ENCODE results near the gene STYXL2. TPM values are rescaled to one million over a fixed set of nuclear protein-coding genes. Genes with fewer than 3 reads are reported as not detected.

Gene STYXL2
- total and polyA plus RNA-seq, 9 of the 15 experiments (the other 6 are each of a cell fraction or from before 2014, with no cell fraction given) = not detected

DNA sequence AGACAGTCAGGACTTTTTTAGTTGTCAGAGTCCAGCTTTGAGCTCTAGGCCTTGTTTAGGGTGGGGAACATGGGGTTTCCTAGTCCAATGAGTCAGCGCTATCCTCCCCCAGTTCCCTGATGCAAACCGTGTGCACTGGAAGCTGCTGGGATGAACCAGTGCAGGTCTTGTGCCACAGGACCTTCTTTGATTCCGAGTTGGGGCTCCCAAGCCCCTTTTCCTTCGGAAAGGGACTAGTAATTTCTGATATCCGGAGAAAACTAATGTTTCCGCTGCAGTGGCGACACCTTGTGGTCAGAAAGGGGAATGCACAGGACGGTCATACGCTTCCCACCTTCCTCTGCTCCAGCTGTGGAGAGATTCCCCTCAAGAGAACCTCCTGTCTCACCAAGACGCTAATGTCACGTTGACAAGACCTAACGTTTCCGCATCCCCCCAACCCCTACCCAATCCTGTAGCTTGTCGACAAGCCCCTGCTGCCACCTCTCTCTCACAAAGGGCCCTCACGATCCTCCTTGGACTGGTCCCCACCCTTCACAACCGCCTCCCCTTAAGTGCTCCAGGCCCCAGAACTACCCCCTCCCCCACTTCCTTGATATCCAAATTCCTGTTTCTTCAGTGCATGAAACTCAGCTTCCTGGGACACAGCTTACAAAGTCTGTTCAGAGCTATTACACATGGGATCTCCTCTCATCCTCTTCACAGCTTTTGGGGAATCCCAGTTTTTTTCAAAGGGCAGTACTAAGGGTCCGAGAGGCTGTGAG is 34.6 kb upstream of the STYXL2 start (continued):
- TF ChIP-seq HDGF (IDR thresholded peaks at IDR 0.05) = no peak
- 0 out of 2 replicates have a peak, but pooled peaks have one; percentile 19 for TF ChIP-seq BACH1 (tag; IDR thresholded peaks at IDR 0.05)
- TF ChIP-seq RB1 (IDR thresholded peaks at IDR 0.05; ENCODE audit: low read depth) = 0 out of 2 replicates have a peak, but pooled peaks have one; percentile 53
- peak in 1 of 3 experiments; percentile 33 for TF ChIP-seq YY1 (IDR thresholded peaks at IDR 0.05; ENCODE audit: borderline replicate concordance in 1 of 3, control insufficient read depth in 1 of 3, extremely low read depth in 1 of 3, insufficient read depth in 3 of 3, insufficient read length in 1 of 3, insufficient replicate concordance in 2 of 3, low read depth in 1 of 3, low read length in 2 of 3)
- peak; percentile 32; the same call in 1 of the 2 replicates for TF ChIP-seq KLF16 (IDR thresholded peaks at IDR 0.05)
- peak in 1 of 2 experiments; percentile 39; a peak in 1 of 4 replicates for TF ChIP-seq RCOR1 (IDR thresholded peaks at IDR 0.05; ENCODE audit: borderline replicate concordance in 1 of 2, low read depth in 2 of 2, low read length in 2 of 2)
- TF ChIP-seq PHF8 (IDR thresholded peaks at IDR 0.05; ENCODE audit: borderline replicate concordance, low read length) = no peak
- TF ChIP-seq DMBX1 (CRISPR knock-in tag; IDR thresholded peaks at IDR 0.05; ENCODE audit: borderline replicate concordance) = no peak
- no peak for TF ChIP-seq ZNF507 (tag; conservative IDR thresholded peaks at IDR 0.05)
- 0 out of 4 replicates have a peak, but pooled peaks of 1 of the 2 experiments have one; percentile 42 for TF ChIP-seq SRF (CRISPR knock-in tag; IDR thresholded peaks at IDR 0.05)
- TF ChIP-seq, protein P1, sequence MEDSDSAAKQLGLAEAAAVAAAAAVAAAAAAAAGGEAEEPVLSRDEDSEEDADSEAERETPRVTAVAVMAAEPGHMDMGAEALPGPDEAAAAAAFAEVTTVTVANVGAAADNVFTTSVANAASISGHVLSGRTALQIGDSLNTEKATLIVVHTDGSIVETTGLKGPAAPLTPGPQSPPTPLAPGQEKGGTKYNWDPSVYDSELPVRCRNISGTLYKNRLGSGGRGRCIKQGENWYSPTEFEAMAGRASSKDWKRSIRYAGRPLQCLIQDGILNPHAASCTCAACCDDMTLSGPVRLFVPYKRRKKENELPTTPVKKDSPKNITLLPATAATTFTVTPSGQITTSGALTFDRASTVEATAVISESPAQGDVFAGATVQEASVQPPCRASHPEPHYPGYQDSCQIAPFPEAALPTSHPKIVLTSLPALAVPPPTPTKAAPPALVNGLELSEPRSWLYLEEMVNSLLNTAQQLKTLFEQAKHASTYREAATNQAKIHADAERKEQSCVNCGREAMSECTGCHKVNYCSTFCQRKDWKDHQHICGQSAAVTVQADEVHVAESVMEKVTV (CRISPR knock-in tag; IDR thresholded peaks at IDR 0.05) = peak; percentile 82
- TF ChIP-seq, protein P2, sequence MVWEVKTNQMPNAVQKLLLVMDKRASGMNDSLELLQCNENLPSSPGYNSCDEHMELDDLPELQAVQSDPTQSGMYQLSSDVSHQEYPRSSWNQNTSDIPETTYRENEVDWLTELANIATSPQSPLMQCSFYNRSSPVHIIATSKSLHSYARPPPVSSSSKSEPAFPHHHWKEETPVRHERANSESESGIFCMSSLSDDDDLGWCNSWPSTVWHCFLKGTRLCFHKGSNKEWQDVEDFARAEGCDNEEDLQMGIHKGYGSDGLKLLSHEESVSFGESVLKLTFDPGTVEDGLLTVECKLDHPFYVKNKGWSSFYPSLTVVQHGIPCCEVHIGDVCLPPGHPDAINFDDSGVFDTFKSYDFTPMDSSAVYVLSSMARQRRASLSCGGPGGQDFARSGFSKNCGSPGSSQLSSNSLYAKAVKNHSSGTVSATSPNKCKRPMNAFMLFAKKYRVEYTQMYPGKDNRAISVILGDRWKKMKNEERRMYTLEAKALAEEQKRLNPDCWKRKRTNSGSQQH (CRISPR knock-in tag; IDR thresholded peaks at IDR 0.05) = 0 out of 2 replicates have a peak, but pooled peaks have one; percentile 6
- TF ChIP-seq ZNF224 (CRISPR knock-in tag; IDR thresholded peaks at IDR 0.05) = 0 out of 2 replicates have a peak, but pooled peaks have one; percentile 19
- TF ChIP-seq, protein P3, sequence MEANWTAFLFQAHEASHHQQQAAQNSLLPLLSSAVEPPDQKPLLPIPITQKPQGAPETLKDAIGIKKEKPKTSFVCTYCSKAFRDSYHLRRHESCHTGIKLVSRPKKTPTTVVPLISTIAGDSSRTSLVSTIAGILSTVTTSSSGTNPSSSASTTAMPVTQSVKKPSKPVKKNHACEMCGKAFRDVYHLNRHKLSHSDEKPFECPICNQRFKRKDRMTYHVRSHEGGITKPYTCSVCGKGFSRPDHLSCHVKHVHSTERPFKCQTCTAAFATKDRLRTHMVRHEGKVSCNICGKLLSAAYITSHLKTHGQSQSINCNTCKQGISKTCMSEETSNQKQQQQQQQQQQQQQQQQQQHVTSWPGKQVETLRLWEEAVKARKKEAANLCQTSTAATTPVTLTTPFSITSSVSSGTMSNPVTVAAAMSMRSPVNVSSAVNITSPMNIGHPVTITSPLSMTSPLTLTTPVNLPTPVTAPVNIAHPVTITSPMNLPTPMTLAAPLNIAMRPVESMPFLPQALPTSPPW (CRISPR knock-in tag; IDR thresholded peaks at IDR 0.05) = peak; percentile 27; the same call in 1 of the 2 replicates
- no peak for TF ChIP-seq SOX6 (IDR thresholded peaks at IDR 0.05)
- TF ChIP-seq NFIX (CRISPR knock-in tag; IDR thresholded peaks at IDR 0.05; ENCODE audit: low read depth) = no peak
- TF ChIP-seq, protein P4, sequence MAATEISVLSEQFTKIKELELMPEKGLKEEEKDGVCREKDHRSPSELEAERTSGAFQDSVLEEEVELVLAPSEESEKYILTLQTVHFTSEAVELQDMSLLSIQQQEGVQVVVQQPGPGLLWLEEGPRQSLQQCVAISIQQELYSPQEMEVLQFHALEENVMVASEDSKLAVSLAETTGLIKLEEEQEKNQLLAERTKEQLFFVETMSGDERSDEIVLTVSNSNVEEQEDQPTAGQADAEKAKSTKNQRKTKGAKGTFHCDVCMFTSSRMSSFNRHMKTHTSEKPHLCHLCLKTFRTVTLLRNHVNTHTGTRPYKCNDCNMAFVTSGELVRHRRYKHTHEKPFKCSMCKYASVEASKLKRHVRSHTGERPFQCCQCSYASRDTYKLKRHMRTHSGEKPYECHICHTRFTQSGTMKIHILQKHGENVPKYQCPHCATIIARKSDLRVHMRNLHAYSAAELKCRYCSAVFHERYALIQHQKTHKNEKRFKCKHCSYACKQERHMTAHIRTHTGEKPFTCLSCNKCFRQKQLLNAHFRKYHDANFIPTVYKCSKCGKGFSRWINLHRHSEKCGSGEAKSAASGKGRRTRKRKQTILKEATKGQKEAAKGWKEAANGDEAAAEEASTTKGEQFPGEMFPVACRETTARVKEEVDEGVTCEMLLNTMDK (IDR thresholded peaks at IDR 0.05; ENCODE audit: borderline replicate concordance, insufficient read depth, low read depth, low read length, poor library complexity, severe bottlenecking) = peak; percentile 43
- no peak for TF ChIP-seq NR4A1 (CRISPR knock-in tag; IDR thresholded peaks at IDR 0.05)
- no peak for TF ChIP-seq NR4A1 (tag; IDR thresholded peaks at IDR 0.05)
- TF ChIP-seq ETV5 (CRISPR knock-in tag; IDR thresholded peaks at IDR 0.05; ENCODE audit: low read depth) = peak; percentile 95
